GM21526 (cell line): Measurements from ENCODE around the gene VPS41.

Experiments
- ATAC-seq: cut with Tn5 transposase; IDR thresholded peaks from one replicate; pipeline ENCODE4 v1.9.1; 2021; ENCODE audit warnings: moderate library complexity; ENCODE audit not compliant: unreplicated experiment, low FRiP score

Gene VPS41

DNA sequence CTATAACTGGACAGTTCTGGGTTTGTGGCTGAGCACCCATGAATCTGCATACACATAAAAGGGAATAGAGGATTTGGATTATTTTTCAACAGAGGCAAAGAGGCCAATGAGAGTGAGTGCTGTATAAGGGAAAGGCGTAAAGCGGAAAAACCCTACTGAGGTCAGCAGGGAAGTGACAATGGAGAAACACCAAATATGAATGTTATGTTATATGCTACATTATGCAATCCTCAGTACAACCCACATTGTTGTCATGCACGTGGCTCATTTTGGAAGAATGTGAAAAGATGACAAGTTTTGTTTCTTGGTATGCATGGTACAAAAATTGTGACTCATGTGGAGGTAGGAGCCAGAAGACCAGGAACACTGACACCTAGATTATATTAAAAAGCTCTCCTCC lies 164.2 kb downstream of the VPS41 start:
- no peak for ATAC-seq

DNA sequence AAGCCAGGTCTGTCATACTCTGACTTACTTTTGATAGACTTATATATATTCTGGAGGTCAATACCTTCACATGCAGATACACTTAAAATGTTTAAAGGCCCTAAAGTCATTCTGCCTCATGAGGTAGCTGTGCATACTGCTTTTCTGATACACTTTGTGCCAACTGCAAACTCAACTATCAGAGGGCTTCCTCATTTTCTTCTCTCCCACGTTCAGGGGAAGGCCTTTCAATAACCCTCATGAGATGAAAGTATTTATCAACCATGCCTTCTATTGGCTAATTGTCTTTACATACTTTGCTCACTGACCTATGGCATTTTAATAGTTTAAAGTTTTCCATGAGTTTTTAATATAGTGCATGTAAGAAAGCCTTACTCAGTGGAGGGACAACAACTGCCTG lies 165.1 kb downstream of the VPS41 start:
- ATAC-seq: no peak

DNA sequence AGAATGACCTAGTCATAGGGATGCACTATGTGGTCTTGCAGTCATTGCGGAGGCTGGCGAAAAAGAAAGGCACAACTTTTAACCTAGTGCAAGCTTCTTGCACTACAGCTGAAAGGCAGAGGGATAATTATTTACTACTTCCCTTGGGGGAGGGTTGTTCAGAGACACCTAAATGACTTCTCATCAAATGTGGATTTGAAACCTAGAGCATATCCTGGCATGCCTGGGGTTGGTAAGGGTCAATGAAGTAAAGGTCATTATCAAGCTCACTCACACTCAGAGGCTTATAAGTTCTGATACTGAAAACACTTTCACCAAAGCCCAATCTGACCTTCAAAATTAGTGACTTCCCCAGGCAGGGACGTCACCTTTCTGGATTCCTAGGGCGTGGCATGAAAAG lies 168.9 kb downstream of the VPS41 start:
- no peak for ATAC-seq

DNA sequence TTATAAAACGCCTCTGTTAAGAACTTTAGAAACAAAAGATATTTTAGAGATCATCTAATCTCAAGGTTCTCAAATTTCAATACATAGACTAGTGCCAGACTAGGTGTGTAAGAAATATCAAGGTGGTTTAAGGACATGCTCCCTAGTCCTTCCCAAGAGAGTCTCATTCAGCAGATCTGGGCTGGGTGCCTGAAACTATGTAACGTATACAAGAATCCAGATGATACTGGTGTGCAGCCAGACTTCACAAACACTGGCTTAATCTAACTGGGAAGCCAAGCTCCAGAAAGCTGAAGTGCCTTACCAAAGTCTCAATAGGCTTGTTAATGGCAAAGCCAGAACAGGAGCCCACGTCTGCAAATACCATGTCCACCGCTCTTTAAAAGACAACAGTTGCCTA lies 172.9 kb downstream of the VPS41 start:
- no peak for ATAC-seq

DNA sequence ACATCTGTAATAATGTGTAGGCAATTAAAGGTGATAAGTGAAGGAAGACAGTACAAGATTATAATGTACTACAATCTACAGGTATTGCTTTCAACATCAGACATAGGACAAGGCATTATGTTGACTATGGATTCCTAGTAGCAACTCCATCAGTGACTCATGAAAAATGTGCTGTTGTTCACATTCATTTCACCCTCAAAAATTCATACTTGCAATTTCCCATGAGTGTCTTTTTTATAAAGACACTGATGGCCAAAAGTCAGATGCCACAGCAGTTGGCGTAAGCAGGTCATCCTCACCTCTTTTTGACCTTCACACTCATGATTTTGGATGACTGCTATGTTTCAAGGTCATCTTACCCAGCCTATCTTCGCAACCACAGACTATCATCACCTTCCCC lies 177.8 kb downstream of the VPS41 start:
- no peak for ATAC-seq

DNA sequence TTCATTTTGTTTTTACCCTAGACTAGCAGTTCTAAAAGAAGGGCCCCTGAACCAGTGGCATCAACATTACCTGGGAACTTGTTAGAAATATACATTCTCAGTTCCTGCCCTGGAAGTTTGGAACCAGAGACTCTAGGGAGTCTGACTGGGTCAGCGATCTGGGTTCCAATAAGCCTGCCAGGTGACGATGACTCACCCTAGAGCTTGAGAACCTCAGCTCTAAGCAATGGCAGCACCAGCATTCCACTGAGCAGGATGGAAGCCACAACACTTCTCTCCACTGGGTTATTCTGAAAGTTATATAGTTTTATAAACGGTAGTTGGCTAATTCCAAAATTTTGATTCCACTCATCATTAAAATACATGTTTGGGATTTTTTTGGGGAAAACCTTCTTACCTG lies 180.8 kb downstream of the VPS41 start:
- ATAC-seq: no peak

DNA sequence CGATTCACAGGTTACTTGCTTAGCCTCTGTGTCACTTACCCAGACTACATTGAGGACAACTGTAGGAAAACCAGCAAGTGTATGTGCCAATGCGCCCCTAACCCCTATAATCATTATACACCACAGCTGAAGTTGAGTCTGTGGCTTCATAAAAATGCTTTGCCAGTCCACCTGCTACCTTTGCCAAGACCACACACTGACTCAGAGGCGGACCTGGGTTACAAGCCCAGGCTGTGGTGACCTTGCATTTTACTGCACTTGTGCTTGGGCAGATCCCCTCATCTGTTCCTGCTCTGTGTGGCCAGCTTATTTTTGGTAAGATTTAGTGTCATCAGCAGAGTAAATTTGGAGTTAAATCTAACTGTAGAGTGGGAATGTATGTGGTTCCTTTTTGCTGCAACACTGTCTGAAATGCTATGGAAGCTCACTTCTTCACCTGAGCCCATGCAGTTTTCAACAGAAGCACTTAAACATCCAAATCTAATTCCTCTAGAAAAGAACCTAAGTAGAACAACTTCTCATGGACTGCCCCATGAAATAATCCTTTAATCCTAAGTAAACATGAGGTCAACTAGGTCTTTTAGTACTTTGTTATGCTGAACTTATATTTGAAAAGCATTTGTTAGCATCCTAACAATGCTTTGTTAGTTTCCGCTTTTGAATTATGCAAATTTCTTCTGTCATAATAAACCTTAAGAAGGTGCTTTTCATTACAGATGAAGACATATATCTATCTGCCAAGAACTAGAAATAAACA lies 181.6 kb downstream of the VPS41 start:
- ATAC-seq: no peak

DNA sequence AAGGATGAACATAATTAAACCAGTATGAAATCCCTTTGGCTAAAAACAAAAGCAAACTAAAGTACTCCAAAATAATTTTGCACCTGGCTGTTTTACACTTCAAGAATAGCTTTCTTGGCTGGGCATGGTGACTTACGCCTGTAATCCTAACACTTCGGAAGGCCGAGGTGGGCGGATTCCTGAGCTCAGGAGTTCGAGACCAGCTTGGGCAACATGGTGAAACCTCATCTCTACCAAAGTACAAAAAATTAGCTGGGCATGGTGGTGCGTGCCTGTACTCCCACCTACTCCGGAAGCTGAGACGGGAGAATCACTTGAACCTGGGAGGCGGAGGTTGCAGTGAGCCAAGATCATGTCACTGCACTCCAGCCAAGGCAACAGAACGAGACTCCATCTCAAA lies 185.7 kb downstream of the VPS41 start:
- no peak for ATAC-seq

DNA sequence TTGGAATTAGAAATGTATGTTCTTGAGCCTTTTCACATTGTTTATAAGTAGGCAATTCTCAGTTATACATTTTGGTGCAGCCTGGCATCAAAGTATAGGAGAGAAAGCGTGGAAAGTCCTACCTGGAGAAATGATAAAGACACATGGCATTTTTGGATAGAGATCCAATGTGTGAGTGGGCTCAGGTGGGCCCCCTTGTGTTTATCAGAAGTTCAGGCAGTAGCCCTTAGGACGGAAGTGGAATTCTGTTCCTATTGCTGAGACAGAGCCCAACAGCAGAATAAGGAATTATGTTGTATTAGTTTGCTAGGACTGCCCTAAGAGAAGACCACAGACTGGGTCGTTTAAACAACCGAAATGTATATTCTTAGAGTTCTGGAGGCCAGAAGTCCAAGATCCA lies 192.6 kb downstream of the VPS41 start:
- no peak for ATAC-seq

DNA sequence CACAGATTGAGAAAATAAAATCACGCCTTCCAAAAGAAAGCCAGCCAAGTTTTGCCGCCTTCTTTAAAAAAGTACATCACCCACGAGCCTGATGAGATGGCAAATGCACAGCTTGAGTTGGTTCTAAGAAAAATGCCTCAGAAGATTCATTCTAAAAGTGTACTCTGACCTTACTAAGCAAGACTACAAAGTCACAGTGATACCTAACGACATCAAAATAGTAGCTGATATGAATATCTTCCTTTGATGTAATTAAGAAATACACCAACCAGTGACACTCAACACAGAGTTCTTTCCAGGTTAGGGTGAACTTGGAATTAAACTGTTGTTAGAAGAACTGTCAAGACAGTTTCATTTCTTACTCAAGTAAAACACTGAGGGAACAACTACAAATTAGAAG lies 199.9 kb downstream of the VPS41 start:
- no peak for ATAC-seq

DNA sequence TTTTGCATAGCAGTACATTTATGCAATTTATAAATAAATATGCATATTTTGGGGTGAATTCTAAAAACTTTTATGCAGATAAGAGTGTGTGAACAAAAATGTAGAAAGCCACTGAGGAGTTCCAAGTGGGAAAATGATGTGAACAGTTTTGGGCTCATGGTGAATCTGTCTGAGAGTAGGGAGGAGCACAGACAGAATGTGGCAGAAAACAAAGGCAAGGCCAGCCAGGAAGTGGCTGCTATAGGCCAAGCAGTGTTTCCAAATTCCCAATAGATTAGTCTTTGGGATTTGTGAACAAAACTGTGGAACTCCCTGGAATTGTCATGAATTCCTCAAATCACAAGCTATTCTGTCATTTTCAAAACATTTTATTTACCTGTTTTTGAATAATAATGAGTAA lies 204.2 kb downstream of the VPS41 start:
- no peak for ATAC-seq

DNA sequence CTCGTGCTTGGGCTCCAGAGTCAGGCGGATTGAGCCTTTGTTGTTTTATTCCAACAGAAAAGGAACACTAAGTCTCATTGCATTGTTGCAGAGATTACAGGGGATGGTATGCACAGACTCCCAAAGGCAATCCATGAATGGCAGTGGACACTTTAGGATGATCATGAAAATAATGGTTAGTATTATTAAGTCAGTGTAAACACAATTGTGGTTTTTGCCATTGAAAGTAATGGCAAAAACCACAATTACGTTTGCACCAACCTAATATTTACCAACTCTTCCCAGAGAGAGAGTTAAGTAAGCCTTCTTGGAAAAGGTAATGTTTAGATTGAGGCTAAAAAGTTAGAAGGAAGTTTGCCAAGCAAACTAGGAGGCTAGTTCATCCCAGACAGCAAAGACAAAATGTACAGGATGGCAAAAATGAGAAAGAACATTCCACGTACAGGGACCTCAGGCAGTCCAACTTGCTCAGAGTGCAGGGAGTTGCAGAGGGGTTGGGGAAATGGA lies 204.9 kb downstream of the VPS41 start:
- ATAC-seq: no peak

DNA sequence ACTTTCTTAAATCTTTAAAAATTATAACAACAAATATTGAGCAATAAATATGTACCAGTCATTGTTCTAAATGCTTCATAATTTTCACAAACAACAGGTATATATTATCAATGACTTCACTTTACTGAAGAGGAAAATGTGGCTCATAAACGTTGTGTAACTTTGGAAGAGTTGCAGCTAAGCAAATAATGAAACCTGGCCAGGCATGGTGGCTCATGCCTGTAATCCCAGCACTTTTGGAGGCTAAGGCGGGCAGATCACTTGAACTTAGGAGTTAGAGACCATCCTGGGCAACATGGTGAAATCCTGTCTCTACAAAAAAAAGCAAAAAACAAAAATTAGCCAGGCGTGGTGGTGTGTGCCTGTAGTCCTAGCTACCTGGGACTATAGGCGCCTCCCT lies 205.9 kb downstream of the VPS41 start:
- no peak for ATAC-seq

DNA sequence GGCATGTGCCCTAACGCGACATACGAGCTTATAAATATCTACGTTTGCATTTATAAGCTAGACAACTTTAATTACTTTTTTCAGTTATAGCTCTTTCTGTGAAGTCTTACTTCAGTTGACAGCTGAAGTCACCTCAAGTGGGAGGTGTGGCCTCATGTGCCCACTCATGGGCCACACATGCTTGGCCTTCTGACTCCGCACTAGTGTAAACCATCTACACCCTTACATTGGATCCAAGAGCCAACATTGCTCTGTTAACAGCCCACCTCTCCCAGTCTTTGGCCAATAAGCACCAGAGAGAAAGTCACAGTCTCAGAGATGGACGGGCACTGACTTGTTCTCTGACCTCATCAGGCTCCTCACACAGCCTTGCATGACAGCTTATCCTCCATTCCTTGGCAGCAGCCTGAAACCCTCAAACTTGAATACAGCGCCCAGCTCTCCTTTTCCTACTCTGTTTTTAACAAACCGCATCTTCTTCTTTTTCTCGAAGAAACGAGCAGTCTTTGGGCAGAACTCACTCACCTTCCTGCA lies 206.9 kb downstream of the VPS41 start:
- ATAC-seq: no peak

DNA sequence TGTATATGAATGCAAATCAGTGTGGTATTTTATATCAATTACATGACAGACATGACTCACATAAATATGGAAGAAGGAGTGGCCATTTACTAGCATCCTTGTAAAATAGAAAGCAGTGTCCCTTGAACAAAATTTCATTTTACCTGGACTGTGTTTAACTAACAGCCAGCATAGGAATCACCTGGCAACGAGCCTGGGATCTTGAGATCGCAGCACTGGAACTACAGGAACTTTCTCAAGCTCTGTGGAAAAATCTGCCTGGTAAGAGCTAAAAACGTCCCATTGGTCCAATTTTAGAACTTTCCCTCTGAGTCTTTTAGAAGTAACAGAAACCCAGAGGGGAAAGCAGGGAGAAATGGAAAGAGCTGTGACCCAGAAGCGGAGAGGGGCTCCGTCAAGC lies 208.9 kb downstream of the VPS41 start:
- no peak for ATAC-seq

DNA sequence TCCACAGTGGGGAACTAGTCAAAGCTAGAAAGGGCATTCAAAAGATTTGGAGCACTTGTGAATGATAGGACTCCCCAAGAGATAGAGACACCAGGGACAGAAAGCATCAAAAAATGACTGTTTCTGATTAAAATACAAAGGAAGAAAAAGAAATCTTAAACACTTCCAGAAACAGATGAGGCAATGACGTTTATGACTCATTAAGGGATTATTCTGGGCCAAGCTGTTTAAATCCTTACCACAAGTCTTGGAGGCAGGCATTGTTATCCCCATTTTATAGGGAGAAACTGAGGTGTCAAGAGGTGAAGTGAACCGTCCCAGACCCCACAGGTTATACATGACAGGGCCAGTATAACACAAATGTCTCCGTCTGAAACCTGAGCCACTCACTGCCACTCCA lies 209.5 kb downstream of the VPS41 start:
- ATAC-seq: no peak

DNA sequence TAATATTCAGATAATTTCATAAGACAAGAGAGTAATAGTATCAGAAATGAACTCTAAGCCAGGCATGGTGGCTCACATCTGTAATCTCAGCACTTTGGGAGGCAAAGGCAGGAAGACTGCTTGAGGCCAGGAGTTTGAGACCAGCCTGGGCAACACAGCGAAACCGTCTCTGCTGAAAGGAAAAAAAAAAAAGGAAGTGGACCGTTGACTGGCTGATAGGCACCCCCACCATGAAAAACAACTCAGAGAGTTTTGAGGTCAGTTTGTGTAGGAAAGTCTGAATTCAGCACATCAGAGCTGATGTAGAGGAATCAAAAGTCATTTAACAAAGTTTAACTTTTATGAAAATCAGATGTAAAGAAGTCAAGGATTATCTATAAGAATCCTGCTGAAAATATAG lies 214.7 kb downstream of the VPS41 start:
- no peak for ATAC-seq

DNA sequence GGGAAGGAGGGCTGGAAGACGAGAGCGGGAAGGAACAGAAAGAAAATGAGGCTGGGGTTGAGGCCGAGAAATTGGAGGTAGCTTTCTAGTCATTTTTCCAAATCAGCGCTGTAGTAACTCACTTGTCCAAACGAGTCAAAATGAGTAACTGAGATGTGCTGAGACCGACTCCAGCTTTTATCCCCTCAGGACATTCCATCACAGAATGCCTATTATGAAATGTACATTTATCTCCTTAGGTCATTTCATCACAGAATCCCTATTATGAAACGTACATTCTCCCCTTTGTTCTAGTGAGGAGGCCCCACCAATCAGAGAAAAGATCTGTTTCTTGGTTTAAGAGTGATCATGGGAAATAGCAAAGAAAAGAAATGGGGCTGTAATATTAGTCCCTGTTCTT lies 222.1 kb downstream of the VPS41 start:
- no peak for ATAC-seq

DNA sequence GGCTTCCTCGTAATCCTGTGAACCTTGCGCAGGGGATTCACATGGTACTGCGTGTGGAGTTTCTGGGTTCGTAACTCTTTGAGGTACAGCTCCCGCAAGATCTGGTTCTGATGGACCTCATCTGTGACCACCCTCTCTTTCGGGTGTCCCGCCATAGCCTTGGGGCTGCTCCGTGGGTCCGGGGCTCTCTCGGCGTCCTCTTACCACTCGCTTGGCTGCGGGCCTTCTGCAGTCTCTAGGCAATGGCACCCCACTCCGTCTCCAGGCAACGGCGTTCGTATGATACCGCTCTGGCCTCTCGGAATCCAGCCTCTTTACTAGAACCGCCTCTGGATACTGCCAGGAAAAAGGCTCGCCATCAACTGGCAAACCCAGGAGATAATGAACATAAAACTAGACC lies 223.1 kb downstream of the VPS41 start:
- no peak for ATAC-seq

DNA sequence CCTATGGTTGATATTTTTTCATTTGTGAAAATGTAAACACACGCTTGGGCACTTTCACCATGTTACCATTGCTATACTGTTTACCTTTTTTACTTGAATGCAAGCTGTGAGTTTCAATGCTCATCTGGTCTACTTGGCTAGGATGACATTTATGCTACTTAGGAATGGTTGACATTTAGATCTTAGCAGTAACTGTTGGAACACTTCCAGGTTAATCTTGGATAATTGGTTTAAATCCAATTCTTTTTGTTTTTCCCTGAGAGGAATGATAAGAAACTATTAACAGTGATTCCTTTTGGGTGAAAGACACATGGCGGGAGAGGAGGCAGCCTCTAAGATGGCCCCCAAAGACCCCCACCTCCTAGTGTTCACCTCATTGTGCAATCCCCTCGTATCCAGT lies 226.4 kb downstream of the VPS41 start:
- ATAC-seq: no peak

DNA sequence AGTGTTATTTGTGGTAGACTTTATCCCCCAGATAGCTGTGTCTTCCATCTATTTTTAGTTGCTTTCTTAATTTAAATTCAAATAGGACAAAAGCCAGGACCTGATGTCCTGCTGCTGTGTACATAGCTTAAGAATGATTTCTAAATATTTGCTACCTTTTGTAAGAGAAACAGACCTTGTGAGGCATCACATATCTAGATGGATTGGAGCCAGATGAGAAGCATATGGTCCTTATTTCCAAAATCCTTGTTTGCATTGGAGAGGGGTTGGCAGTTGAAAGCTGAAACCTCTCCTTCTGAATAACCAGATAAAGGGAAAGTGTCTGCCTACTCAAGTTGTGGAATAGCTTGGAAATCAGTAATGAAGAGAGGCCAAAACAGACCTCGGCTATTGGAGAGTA lies 227.1 kb downstream of the VPS41 start:
- no peak for ATAC-seq

DNA sequence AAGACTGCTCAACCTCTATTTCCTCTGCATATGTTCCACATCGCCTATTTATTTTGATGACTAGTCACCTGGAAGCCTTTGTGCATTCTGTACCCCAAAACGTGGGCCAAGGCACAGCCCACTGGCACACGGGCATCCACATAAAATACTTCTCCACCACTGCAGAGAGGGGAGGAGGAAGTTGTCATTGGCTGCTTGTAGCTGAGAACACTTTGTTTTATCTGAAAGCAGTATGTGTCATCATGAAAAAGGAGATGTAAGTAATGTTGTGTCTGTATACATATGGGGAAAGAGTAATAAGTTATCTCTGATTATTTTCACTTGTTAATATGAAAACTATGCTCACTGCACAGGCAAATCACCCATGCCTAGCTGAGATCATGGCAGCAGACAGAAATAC lies 229.6 kb downstream of the VPS41 start:
- no peak for ATAC-seq

DNA sequence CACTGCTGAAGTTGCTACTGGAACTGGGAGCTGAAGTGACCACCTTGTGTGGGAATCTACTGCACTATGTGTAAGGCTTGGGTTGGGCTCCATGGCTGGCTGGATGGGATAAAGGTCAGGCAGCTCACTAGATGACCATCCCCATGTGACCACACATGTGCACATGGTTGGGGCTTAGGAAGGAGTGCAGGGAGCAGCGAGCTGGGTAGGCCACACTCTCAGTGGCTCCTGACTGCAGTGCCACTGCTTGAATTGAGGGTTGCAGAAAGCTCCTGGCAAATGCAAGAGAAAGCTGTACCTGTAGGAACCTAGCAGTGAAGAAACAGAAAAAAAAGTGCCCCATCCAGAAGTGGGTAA lies 230.3 kb downstream of the VPS41 start:
- ATAC-seq: no peak
